DND-41 (cell line): Measurements from ENCODE around the gene DIPK1C.

Experiments used
- CTCF ChIP-seq: IDR thresholded peaks from 2 replicates; pipeline ENCODE4 v1.5.1; 2012; ENCODE audit warnings: borderline replicate concordance, low read length, moderate library complexity, mild to moderate bottlenecking; ENCODE audit not compliant: poor library complexity, severe bottlenecking; ENCODE audit errors: extremely low read depth
- EZH2 ChIP-seq: IDR thresholded peaks from 3 replicates; pipeline ENCODE4 v1.6.1; 2012; ENCODE audit warnings: borderline replicate concordance, low read depth, mild to moderate bottlenecking, moderate library complexity, low read length, inconsistent platforms; ENCODE audit not compliant: severe bottlenecking

- TF ChIP-seq CTCF (no peak), EZH2 (no peak)
These were observed 62.1 kb downstream of the DIPK1C start for GRCh38 chr18:74395006-74395405.
